Left colon (tissue), 2 donors: Measurements from ENCODE around the gene G6PC1. TPM values are rescaled to one million over a fixed set of nuclear protein-coding genes. Genes with fewer than 3 reads are reported as not detected.
"Not testable (repeated sequence)": the region's sequence is repeated elsewhere in the genome, so short reads cannot be mapped to it uniquely, and the experiment has no call there.

Experiments used
- ATAC-seq: fragments of 200-7000 bp; cut with Tn5 transposase; one replicate; pipeline ENCODE4 v1.9.1; 2020; ENCODE audit warnings: mild to moderate bottlenecking, moderate library complexity
- DNase-seq, 2 donors: peaks; one replicate each; pipeline ENCODE4 v3.0.0-alpha.2; 2020
- intact Hi-C, 2 donors: fragments of 100-400 bp; cut with DNase I in 1 of 2; cut with micrococcal nuclease in 1 of 2; formaldehyde crosslinking; loops; one replicate each; pipeline versions ENCODE4 v1.11.2 to v1.14.0; 2022; cut with DNase I, micrococcal nuclease
- total RNA-seq, 2 donors: library from RNA; stranded (reverse); fragmentation: NEBNext Ultra II Directional; extraction: Animal tissue kit (Norgen Biotek cat#: 25700); gene quantifications; one replicate each; pipeline ENCODE4 v1.2.1, GENCODE V29; 2021
- donor health status: DM: no; HTN: no; CAD: no.
- donor health status: DM: yes; HTN: yes; CAD: no.

G6PC1 gene
- total RNA-seq, 2 donors from 2014 or later: 0.50 TPM; not detected in 1

- peak; percentile 97 for ATAC-seq
- intact Hi-C loops: no loop called here
- DNase-seq: peak; percentile 55 to 61
Observed at GRCh38 chr17:42894283-42895184, 6.1 kb upstream of the G6PC1 start.

- ATAC-seq (peak; percentile 70), DNase-seq (peak; percentile 31 to 50)
- intact Hi-C loops: no loop called here
Observed at GRCh38 chr17:42895185-42895555, 5.4 kb upstream of the G6PC1 start.

GRCh38 chr17:42898147-42898811 lies 2.3 kb upstream of the G6PC1 start:
- ATAC-seq: no peak
- intact Hi-C loops: no loop called here
- DNase-seq: no peak

GRCh38 chr17:42899981-42900380 lies 618 bp upstream of the G6PC1 start:
- intact Hi-C loops, DNase-seq, ATAC-seq: not testable (repeated sequence)

GRCh38 chr17:42901535-42902229 lies 1.1 kb downstream of the G6PC1 start:
- ATAC-seq (no peak), DNase-seq (no peak)
- intact Hi-C loops: no loop called here

- intact Hi-C loops: no loop called here
- no peak for DNase-seq
- no peak for ATAC-seq
Observed at GRCh38 chr17:42904110-42904469, 3.5 kb downstream of the G6PC1 start.

GRCh38 chr17:42906772-42907446 lies 6.3 kb downstream of the G6PC1 start:
- no peak for ATAC-seq
- intact Hi-C loops: no loop called here
- DNase-seq: no peak

- no peak for DNase-seq
- no peak for ATAC-seq
- intact Hi-C loops: no loop called here
Observed at GRCh38 chr17:42908872-42909700, 8.5 kb downstream of the G6PC1 start.

GRCh38 chr17:42913522-42913921 lies 12.9 kb downstream of the G6PC1 start:
- DNase-seq: no peak
- no peak for ATAC-seq
- intact Hi-C loops: no loop called here

- intact Hi-C loops: no loop called here
- ATAC-seq: peak; percentile 94
- DNase-seq: no peak
Observed at GRCh38 chr17:42913981-42914617, 13.5 kb downstream of the G6PC1 start.

GRCh38 chr17:42915288-42915687 lies 14.7 kb downstream of the G6PC1 start:
- ATAC-seq, DNase-seq, intact Hi-C loops: not testable (repeated sequence)

GRCh38 chr17:42916388-42917235 lies 16.0 kb downstream of the G6PC1 start:
- DNase-seq, intact Hi-C loops, ATAC-seq: not testable (repeated sequence)

- DNase-seq (no peak), ATAC-seq (no peak)
- intact Hi-C loops: no loop called here
Observed at GRCh38 chr17:42917236-42917603, 16.6 kb downstream of the G6PC1 start.

- ATAC-seq (peak; percentile 48), DNase-seq (no peak)
- intact Hi-C loops: no loop called here
Observed at GRCh38 chr17:42918902-42919521, 18.4 kb downstream of the G6PC1 start.

- ATAC-seq, intact Hi-C loops, DNase-seq: not testable (repeated sequence)
Observed at GRCh38 chr17:42919522-42920077, 19.0 kb downstream of the G6PC1 start.
